DND-41 (cell line): Measurements from ENCODE around the gene GPI.

Source experiments
- EZH2 ChIP-seq: IDR thresholded peaks from 3 replicates; pipeline ENCODE4 v1.6.1; 2012; ENCODE audit warnings: borderline replicate concordance, low read depth, mild to moderate bottlenecking, moderate library complexity, low read length, inconsistent platforms; ENCODE audit not compliant: severe bottlenecking
- TF ChIP-seq, protein P1 (sequence below): IDR thresholded peaks from 2 replicates; pipeline ENCODE4 v1.5.1; 2012; ENCODE audit warnings: borderline replicate concordance, low read length, moderate library complexity, mild to moderate bottlenecking; ENCODE audit not compliant: poor library complexity, severe bottlenecking; ENCODE audit errors: extremely low read depth

DNA sequence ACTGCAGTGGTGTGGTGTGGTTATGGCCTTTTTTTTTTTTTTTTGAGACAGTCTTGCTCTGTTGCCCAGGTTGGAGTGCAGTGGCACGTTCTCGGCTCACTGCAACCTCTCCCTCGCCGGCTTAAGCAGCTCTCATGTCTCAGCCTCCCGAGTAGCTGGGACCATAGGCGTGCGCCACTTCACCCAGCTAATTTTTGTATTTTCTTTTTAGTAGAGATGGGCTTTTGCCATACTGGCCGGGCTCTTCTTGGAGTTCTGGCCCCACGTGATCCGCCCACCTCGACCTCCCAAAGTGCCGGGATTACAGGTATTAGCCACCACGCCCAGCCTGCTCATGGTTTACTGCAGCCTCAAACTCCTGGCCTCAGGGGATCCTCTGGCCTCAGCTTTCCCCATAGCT lies 46.2 kb downstream of the GPI start:
- TF ChIP-seq, protein P1, sequence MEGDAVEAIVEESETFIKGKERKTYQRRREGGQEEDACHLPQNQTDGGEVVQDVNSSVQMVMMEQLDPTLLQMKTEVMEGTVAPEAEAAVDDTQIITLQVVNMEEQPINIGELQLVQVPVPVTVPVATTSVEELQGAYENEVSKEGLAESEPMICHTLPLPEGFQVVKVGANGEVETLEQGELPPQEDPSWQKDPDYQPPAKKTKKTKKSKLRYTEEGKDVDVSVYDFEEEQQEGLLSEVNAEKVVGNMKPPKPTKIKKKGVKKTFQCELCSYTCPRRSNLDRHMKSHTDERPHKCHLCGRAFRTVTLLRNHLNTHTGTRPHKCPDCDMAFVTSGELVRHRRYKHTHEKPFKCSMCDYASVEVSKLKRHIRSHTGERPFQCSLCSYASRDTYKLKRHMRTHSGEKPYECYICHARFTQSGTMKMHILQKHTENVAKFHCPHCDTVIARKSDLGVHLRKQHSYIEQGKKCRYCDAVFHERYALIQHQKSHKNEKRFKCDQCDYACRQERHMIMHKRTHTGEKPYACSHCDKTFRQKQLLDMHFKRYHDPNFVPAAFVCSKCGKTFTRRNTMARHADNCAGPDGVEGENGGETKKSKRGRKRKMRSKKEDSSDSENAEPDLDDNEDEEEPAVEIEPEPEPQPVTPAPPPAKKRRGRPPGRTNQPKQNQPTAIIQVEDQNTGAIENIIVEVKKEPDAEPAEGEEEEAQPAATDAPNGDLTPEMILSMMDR = no peak
- no peak for TF ChIP-seq EZH2
